Renal cortical epithelial cell (primary cell): ENCODE data around the gene KIF5C. TPM values are rescaled to one million over a fixed set of nuclear protein-coding genes. Genes with fewer than 3 reads are reported as not detected.

ENCODE experiments used
- DNase-seq: peaks from one replicate; pipeline ENCODE4 v3.0.0-alpha.2; 2011; ENCODE audit warnings: low read depth
- total RNA-seq: library from RNA; depleted of rRNA; stranded (reverse); fragments of >200 nt; gene quantifications from 2 replicates; pipeline ENCODE4 v1.2.3, GENCODE V29; 2014

KIF5C gene
- total RNA-seq, 1 donor from 2014 or later, result 2.1 TPM

GRCh38 chr2:148989882-148990493 lies 115.0 kb downstream of the KIF5C start:
- DNase-seq, result peak; percentile 84

- no peak for DNase-seq
Observed at GRCh38 chr2:148990968-148991367, 115.9 kb downstream of the KIF5C start.

GRCh38 chr2:148992448-148992847 lies 117.4 kb downstream of the KIF5C start:
- DNase-seq, result no peak

GRCh38 chr2:148993351-148993750 lies 118.3 kb downstream of the KIF5C start:
- DNase-seq, result no peak

- no peak for DNase-seq
Observed at GRCh38 chr2:148994341-148994740, 119.3 kb downstream of the KIF5C start.

- DNase-seq, result no peak
Observed at GRCh38 chr2:148996805-148997204, 121.8 kb downstream of the KIF5C start.

- DNase-seq, result no peak
Observed at GRCh38 chr2:148998165-148998830, 123.3 kb downstream of the KIF5C start.

- DNase-seq, result no peak
Observed at GRCh38 chr2:148998831-148999200, 123.8 kb downstream of the KIF5C start.

GRCh38 chr2:148999451-148999921 lies 124.5 kb downstream of the KIF5C start:
- DNase-seq, result no peak

- DNase-seq, result no peak
Observed at GRCh38 chr2:149000158-149000938, 125.3 kb downstream of the KIF5C start.

GRCh38 chr2:149001496-149001895 lies 126.5 kb downstream of the KIF5C start:
- DNase-seq, result no peak

GRCh38 chr2:149002378-149002890 lies 127.4 kb downstream of the KIF5C start:
- no peak for DNase-seq

GRCh38 chr2:149002891-149003740 lies 128.1 kb downstream of the KIF5C start:
- no peak for DNase-seq

GRCh38 chr2:149004836-149005235 lies 129.8 kb downstream of the KIF5C start:
- peak; percentile 61 for DNase-seq

- peak; percentile 45 for DNase-seq
Observed at GRCh38 chr2:149005471-149006077, 130.5 kb downstream of the KIF5C start.

- DNase-seq, result no peak
Observed at GRCh38 chr2:149006883-149007543, 132.0 kb downstream of the KIF5C start.

GRCh38 chr2:149008381-149008780 lies 133.4 kb downstream of the KIF5C start:
- no peak for DNase-seq

- no peak for DNase-seq
Observed at GRCh38 chr2:149009576-149010461, 134.8 kb downstream of the KIF5C start.

GRCh38 chr2:149012545-149012944 lies 137.5 kb downstream of the KIF5C start:
- no peak for DNase-seq

- DNase-seq, result no peak
Observed at GRCh38 chr2:149015501-149015900, 140.5 kb downstream of the KIF5C start.
